Peyer's patch (tissue), 4 donors: Measurements from ENCODE around the gene APEH.

Source experiments
- POLR2A ChIP-seq, 2 donors: fragments of 450-650 bp; IDR thresholded peaks; one replicate each; pipeline ENCODE4 v1.5.1; 2017; ENCODE audit warnings: antibody characterized with exemption in 2 of 2, mild to moderate bottlenecking in 2 of 2, moderate library complexity in 2 of 2
- TF ChIP-seq, protein P1 (sequence below), 6 experiments: fragments of 450-650 bp in 4 of 6; fragments of 200-600 bp in 2 of 6; sonication (generic) in 1 of 6; IDR thresholded peaks; one replicate each; pipeline ENCODE4 v1.5.1; 2017 to 2019; ENCODE audit warnings: antibody characterized with exemption in 6 of 6, mild to moderate bottlenecking in 3 of 6, moderate library complexity in 1 of 6

DNA sequence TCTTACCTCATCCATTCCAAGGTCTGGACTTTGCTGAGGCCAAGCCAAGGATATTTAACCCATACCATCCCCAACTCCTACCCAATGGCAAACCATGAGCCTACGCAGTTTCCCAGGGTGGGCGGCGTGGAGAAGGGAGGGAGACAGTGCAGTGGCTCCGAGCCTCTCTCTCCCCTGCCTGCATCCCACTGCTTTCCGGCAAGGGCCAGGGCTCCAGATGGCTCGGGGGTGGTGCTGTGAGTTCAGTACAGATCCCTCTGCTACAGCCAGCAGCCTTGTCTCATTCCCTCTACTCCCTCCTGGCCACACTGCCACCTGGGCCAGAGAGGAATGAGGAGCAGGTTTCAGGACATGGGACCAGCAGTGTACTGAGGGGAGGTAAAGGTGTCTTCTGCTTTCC, 44.3 kb upstream of the APEH start:
- TF ChIP-seq POLR2A (IDR thresholded peaks at IDR 0.05) = no peak
- TF ChIP-seq, protein P1, sequence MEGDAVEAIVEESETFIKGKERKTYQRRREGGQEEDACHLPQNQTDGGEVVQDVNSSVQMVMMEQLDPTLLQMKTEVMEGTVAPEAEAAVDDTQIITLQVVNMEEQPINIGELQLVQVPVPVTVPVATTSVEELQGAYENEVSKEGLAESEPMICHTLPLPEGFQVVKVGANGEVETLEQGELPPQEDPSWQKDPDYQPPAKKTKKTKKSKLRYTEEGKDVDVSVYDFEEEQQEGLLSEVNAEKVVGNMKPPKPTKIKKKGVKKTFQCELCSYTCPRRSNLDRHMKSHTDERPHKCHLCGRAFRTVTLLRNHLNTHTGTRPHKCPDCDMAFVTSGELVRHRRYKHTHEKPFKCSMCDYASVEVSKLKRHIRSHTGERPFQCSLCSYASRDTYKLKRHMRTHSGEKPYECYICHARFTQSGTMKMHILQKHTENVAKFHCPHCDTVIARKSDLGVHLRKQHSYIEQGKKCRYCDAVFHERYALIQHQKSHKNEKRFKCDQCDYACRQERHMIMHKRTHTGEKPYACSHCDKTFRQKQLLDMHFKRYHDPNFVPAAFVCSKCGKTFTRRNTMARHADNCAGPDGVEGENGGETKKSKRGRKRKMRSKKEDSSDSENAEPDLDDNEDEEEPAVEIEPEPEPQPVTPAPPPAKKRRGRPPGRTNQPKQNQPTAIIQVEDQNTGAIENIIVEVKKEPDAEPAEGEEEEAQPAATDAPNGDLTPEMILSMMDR (IDR thresholded peaks at IDR 0.05) = no peak
